H1 (cell line): ENCODE results near the gene ARHGAP10. TPM values are rescaled to one million over a fixed set of nuclear protein-coding genes. Genes with fewer than 3 reads are reported as not detected.

ENCODE experiments used
- CTCF ChIA-PET: fragments of 300-600 bp; sonication (Branson Sonifier 250); formaldehyde crosslinking; loops from one replicate; lab custom pipeline; 2021; ENCODE audit not compliant: partially characterized antibody; lab: Charles Lee
- POLR2A ChIA-PET: fragments of 300-600 bp; sonication (Branson Sonifier 250); formaldehyde crosslinking; loops from one replicate; lab custom pipeline; 2021; ENCODE audit warnings: inconsistent platforms; ENCODE audit not compliant: partially characterized antibody; lab: Charles Lee
- DNase-seq, 2 experiments: peaks; one replicate each; pipeline versions ENCODE4 v3.0.0 to v3.0.0-alpha.2; 2010 to 2022; ENCODE audit warnings: low spot score in 2 of 2, low read depth in 1 of 2, mixed read lengths in 1 of 2
- FAIRE-seq: peaks from 2 replicates; lab custom pipeline; 2011; peaks lifted over from hg19 to GRCh38; lab: Jason Lieb, UNC
- H2AFZ ChIP-seq: 2 replicates; pipeline ENCODE4 v1.8.1; 2012; ENCODE audit warnings: low read length, inconsistent platforms
- H2AK5ac ChIP-seq: 2 replicates; pipeline ENCODE4 v1.6.1; 2013; ENCODE audit warnings: low read depth, low read length
- H2BK120ac ChIP-seq: replicated peaks from 2 replicates; pipeline ENCODE3; 2013; ENCODE audit warnings: low read depth, low read length, inconsistent platforms
- H2BK12ac ChIP-seq: 2 replicates; pipeline ENCODE4 v1.6.1; 2013; ENCODE audit warnings: low read depth, low read length
- H2BK15ac ChIP-seq: 2 replicates; pipeline ENCODE4 v1.6.1; 2013; ENCODE audit warnings: low read length
- H2BK20ac ChIP-seq: 2 replicates; pipeline ENCODE4 v1.6.1; 2013; ENCODE audit warnings: low read length
- H2BK5ac ChIP-seq: 2 replicates; pipeline ENCODE4 v1.6.1; 2013; ENCODE audit warnings: low read depth, low read length
- H3K14ac ChIP-seq: 2 replicates; pipeline ENCODE4 v1.6.1; 2013; ENCODE audit warnings: inconsistent platforms; ENCODE audit not compliant: insufficient read length
- H3K18ac ChIP-seq: 2 replicates; pipeline ENCODE4 v1.6.1; 2013; ENCODE audit warnings: low read length; ENCODE audit errors: extremely low read depth
- H3K23ac ChIP-seq: 2 replicates; pipeline ENCODE4 v1.6.1; 2013; ENCODE audit warnings: inconsistent platforms; ENCODE audit not compliant: insufficient read length
- H3K23me2 ChIP-seq: 2 replicates; pipeline ENCODE4 v1.6.1; 2013; ENCODE audit warnings: low read depth, low read length
- H3K27ac ChIP-seq: 2 replicates; pipeline ENCODE4 v1.6.1; 2011; ENCODE audit warnings: low read depth, low read length, inconsistent platforms
- H3K27me3 ChIP-seq, 4 experiments: replicated peaks in 1 of 4; 1 replicate in 1 of 4; 2 replicates in 3 of 4; pipeline versions ENCODE4 v1.6.1 to v1.8.1; 2011 to 2013; ENCODE audit warnings: low read length in 3 of 4, mild to moderate bottlenecking in 3 of 4, inconsistent platforms in 2 of 4, mixed read lengths in 2 of 4, moderate library complexity in 1 of 4; ENCODE audit not compliant: control insufficient read depth in 3 of 4, insufficient read depth in 3 of 4; ENCODE audit errors: extremely low read depth in 1 of 4
- H3K36me3 ChIP-seq, 4 experiments: 2 replicates each; pipeline versions ENCODE4 v1.6.1 to v1.8.1; 2011 to 2013; ENCODE audit warnings: mild to moderate bottlenecking in 4 of 4, low read length in 3 of 4, moderate library complexity in 2 of 4, control low read depth in 1 of 4, inconsistent platforms in 1 of 4; ENCODE audit not compliant: insufficient read depth in 4 of 4, control insufficient read depth in 2 of 4
- H3K4ac ChIP-seq: replicated peaks from 2 replicates; pipeline ENCODE3; 2013; ENCODE audit warnings: low read length, low read depth, mixed read lengths, inconsistent platforms; ENCODE audit not compliant: insufficient read length
- H3K4me1 ChIP-seq, 4 experiments: replicated peaks in 1 of 4; 1 replicate in 1 of 4; 2 replicates in 3 of 4; pipeline versions ENCODE4 v1.6.1 to v1.8.1; 2011 to 2013; ENCODE audit warnings: low read length in 3 of 4, inconsistent platforms in 2 of 4, mixed read lengths in 1 of 4; ENCODE audit not compliant: insufficient read depth in 4 of 4, control insufficient read depth in 3 of 4
- H3K4me2 ChIP-seq, 2 experiments: 2 replicates each; pipeline versions ENCODE4 v1.6.1 to v1.8.1; 2011 to 2013; ENCODE audit warnings: low read depth in 2 of 2, low read length in 2 of 2, control low read depth in 1 of 2, inconsistent platforms in 1 of 2, mild to moderate bottlenecking in 1 of 2; ENCODE audit not compliant: insufficient read depth in 1 of 2
- H3K4me3 ChIP-seq, 4 experiments: fragments of 200-600, 300-600 bp in 1 of 4; sonication (generic), shearing (Covaris generic), sonication (Bioruptor Twin) in 1 of 4; 2 replicates each; pipeline versions ENCODE4 v1.5.1 to v1.8.1; 2011 to 2016; ENCODE audit warnings: low read length in 4 of 4, low read depth in 3 of 4, control low read depth in 2 of 4, inconsistent platforms in 2 of 4, mild to moderate bottlenecking in 2 of 4, mixed read lengths in 1 of 4, moderate library complexity in 1 of 4; ENCODE audit not compliant: insufficient read depth in 2 of 4; ENCODE audit errors: extremely low read depth in 1 of 4
- H3K56ac ChIP-seq: replicated peaks from 2 replicates; pipeline ENCODE3; 2013; ENCODE audit warnings: low read depth, mild to moderate bottlenecking, mixed read lengths, low read length, inconsistent platforms; ENCODE audit not compliant: insufficient read length
- H3K79me1 ChIP-seq: 2 replicates; pipeline ENCODE4 v1.6.1; 2013; ENCODE audit warnings: low read depth, low read length, control low read depth
- H3K79me2 ChIP-seq, 2 experiments: 2 replicates each; pipeline versions ENCODE4 v1.6.1 to v1.8.1; 2012 to 2013; ENCODE audit warnings: low read length in 2 of 2, mild to moderate bottlenecking in 2 of 2, inconsistent platforms in 1 of 2; ENCODE audit not compliant: insufficient read depth in 2 of 2, control insufficient read depth in 1 of 2
- H3K9ac ChIP-seq, 4 experiments: replicated peaks in 1 of 4; 1 replicate in 1 of 4; 2 replicates in 3 of 4; pipeline versions ENCODE4 v1.6.1 to v1.8.1; 2011 to 2013; ENCODE audit warnings: low read depth in 3 of 4, low read length in 3 of 4, control low read depth in 2 of 4, mild to moderate bottlenecking in 2 of 4, moderate library complexity in 2 of 4, inconsistent platforms in 1 of 4; ENCODE audit errors: extremely low read depth in 1 of 4
- H3K9me3 ChIP-seq, 2 experiments: 2 replicates each; pipeline versions ENCODE4 v1.6.1 to v1.8.1; 2012 to 2013; ENCODE audit warnings: mild to moderate bottlenecking in 2 of 2, moderate library complexity in 2 of 2, control low read depth in 1 of 2, inconsistent platforms in 1 of 2, low read depth in 1 of 2, low read length in 1 of 2, mixed read lengths in 1 of 2; ENCODE audit not compliant: insufficient read depth in 2 of 2
- H4K20me1 ChIP-seq, 2 experiments: replicated peaks in 1 of 2; 2 replicates each; pipeline versions ENCODE3 to v1.8.1; 2011 to 2013; ENCODE audit warnings: inconsistent platforms in 2 of 2, low read length in 2 of 2, mild to moderate bottlenecking in 1 of 2; ENCODE audit not compliant: insufficient read depth in 2 of 2, control insufficient read depth in 1 of 2
- H4K5ac ChIP-seq: 2 replicates; pipeline ENCODE4 v1.6.1; 2013; ENCODE audit warnings: low read length, low read depth, mixed read lengths, inconsistent platforms; ENCODE audit not compliant: insufficient read length
- H4K8ac ChIP-seq: 2 replicates; pipeline ENCODE4 v1.8.0; 2013; ENCODE audit warnings: mild to moderate bottlenecking, moderate library complexity, low read length, inconsistent platforms; ENCODE audit not compliant: insufficient read depth; ENCODE audit errors: extremely low read depth
- H4K91ac ChIP-seq: replicated peaks from 2 replicates; pipeline ENCODE3; 2013; ENCODE audit warnings: low read length, mixed read lengths, inconsistent platforms; ENCODE audit not compliant: insufficient read length
- JUN ChIP-seq: IDR thresholded peaks from 2 replicates; pipeline ENCODE4 v1.6.1; 2011; ENCODE audit warnings: low read depth, mild to moderate bottlenecking, improper control_type of control experiment, low read length
- MAFK ChIP-seq: IDR thresholded peaks from 2 replicates; pipeline ENCODE4 v1.6.1; 2012; ENCODE audit warnings: low read depth, mild to moderate bottlenecking, improper control_type of control experiment, low read length
- SP1 ChIP-seq: IDR thresholded peaks from 2 replicates; pipeline ENCODE4 v1.6.1; 2011; ENCODE audit warnings: low read depth, low read length
- SP2 ChIP-seq: IDR thresholded peaks from 2 replicates; pipeline ENCODE4 v1.6.1; 2012; ENCODE audit warnings: mild to moderate bottlenecking, low read length, inconsistent platforms
- TBP ChIP-seq: IDR thresholded peaks from 2 replicates; pipeline ENCODE4 v1.6.1; 2011; ENCODE audit warnings: low read depth, low read length, improper control_type of control experiment
- WGBS, 2 experiments: shearing (Covaris generic) in 1 of 2; methylation state at CpG; one replicate each; pipeline versions ENCODE4 v1.1.6 to v1.1.7; 2013 to 2015; ENCODE audit warnings: low lambda C conversion rate in 2 of 2, mixed read lengths in 2 of 2, inconsistent platforms in 1 of 2, low coverage in 1 of 2, missing lambda C conversion rate in 1 of 2; ENCODE audit not compliant: insufficient replicate concordance in 2 of 2, insufficient coverage in 1 of 2, insufficient read length in 1 of 2; ENCODE audit errors: extremely low coverage in 1 of 2, missing lambda C conversion rate in 1 of 2; 5-methylcytosine and 5-hydroxymethylcytosine counted together
- polyA plus RNA-seq, 7 experiments: library from polyadenylated mRNA; depleted of rRNA in 3 of 7; stranded (reverse) in 5 of 7; unstranded in 2 of 7; fragments of >200 nt in 5 of 7; fragments of 200-250 nt in 2 of 7; gene quantifications; 1 replicate in 5 of 7; 2 replicates in 1 of 7; 4 replicates in 1 of 7; pipeline versions ENCODE4 v1.2.1 to v1.2.3, GENCODE V29; 2011 to 2013; ENCODE audit warnings: missing spikeins in 2 of 7, mixed read lengths in 2 of 7
- total RNA-seq: library from RNA; stranded (reverse); fragmentation: NEBNext Ultra II Directional; extraction: Animal tissue kit (Norgen Biotek cat#: 25700); gene quantifications from 2 replicates; pipeline ENCODE4 v1.2.1, GENCODE V29; 2021

ARHGAP10 gene
- total and polyA plus RNA-seq, 2 of the 8 experiments (the other 6 are each of a cell fraction or from before 2014, with no cell fraction given): 3.7 to 6.1 TPM

- Histone ChIP-seq H4K8ac (no peak overlapping the region), H4K20me1 (no peaks in the 10 kb centered on the region), H2BK15ac (no peak overlapping the region), H4K5ac (no peak overlapping the region), H3K23ac (no peak overlapping the region), H2BK20ac (no peak overlapping the region), H4K91ac (no peak overlapping the region), H3K9ac (no peak overlapping the region), H3K18ac (no peak overlapping the region), H3K4me3 (no peak overlapping the region), H2BK12ac (no peak overlapping the region), H2AK5ac (no peak overlapping the region), H3K4me2 (no peak overlapping the region), H3K79me2 (no peaks in the 10 kb centered on the region), H3K56ac (no peak overlapping the region), H3K27me3 (no peaks in the 10 kb centered on the region), H3K23me2 (no peaks in the 10 kb centered on the region), H3K36me3 (no peaks in the 10 kb centered on the region), H3K4me1 (no peaks in the 10 kb centered on the region), H2BK120ac (no peak overlapping the region), H2BK5ac (no peak overlapping the region), H3K27ac (no peak overlapping the region), H2AFZ (no peak overlapping the region), H3K4ac (no peak overlapping the region), H3K14ac (no peak overlapping the region), H3K79me1 (no peaks in the 10 kb centered on the region), H3K9me3 (no peaks in the 10 kb centered on the region)
- DNase-seq: no peak
- ChIA-PET POLR2A (interaction anchor here (1.2 kb wide), 1 partner anchor 24 kb away, joined by 3 read pairs; no protein-coding TSS in a partner anchor), CTCF (interaction anchor here (0.5 to 1.5 kb wide), 3 partner anchors 10 to 479 kb away, joined by 3 to 9 read pairs (median 4); no protein-coding TSS in a partner anchor)
- no peak for FAIRE-seq
- WGBS, 2 experiments: 81% methylated on average over 2 of the region's 3 CpGs; no CpG with 5 or more reads in 1 of the 2 experiments
- no peak for TF ChIP-seq JUN
- TF ChIP-seq SP1: no peak
- no peak for TF ChIP-seq MAFK
- no peak for TF ChIP-seq SP2
- no peak for TF ChIP-seq TBP
These were observed 349.9 kb downstream of the ARHGAP10 start for GRCh38 chr4:148081745-148082144.
